Dermis blood vessel endothelial cell (primary cell): ENCODE data around the gene ABI3. TPM values are rescaled to one million over a fixed set of nuclear protein-coding genes. Genes with fewer than 3 reads are reported as not detected.
"Not testable (repeated sequence)": the region's sequence is repeated elsewhere in the genome, so short reads cannot be mapped to it uniquely, and the experiment has no call there.

ENCODE experiments used
- DNase-seq: peaks from one replicate; pipeline ENCODE4 v3.0.0; 2010
- total RNA-seq: library from RNA; depleted of rRNA; stranded (reverse); fragments of >200 nt; gene quantifications from 2 replicates; pipeline ENCODE4 v1.2.3, GENCODE V29; 2014

ABI3 gene
- total RNA-seq = 12.9 and 21.7 TPM in 2 replicates

GRCh38 chr17:49210158-49211029 is at the start of gene ABI3, which contains the start of gene GNGT2:
Gene ABI3, plus strand, starts transcription at chr17:49210707. Its CDS starts 18 bp downstream, at chr17:49210725.
Gene GNGT2, minus strand, starts transcription at chr17:49210574. Its CDS starts 3,152 bp downstream, at chr17:49207422.
- peak; percentile 89 for DNase-seq

- DNase-seq = no peak
Measured at GRCh38 chr17:49162866-49163265, 47.6 kb upstream of the ABI3 start.

- DNase-seq = no peak
Measured at GRCh38 chr17:49165143-49165542, 45.4 kb upstream of the ABI3 start.

- DNase-seq = no peak
Measured at GRCh38 chr17:49168706-49169105, 41.8 kb upstream of the ABI3 start.

- no peak for DNase-seq
Measured at GRCh38 chr17:49170216-49170615, 40.3 kb upstream of the ABI3 start.

- DNase-seq = not testable (repeated sequence)
Measured at GRCh38 chr17:49170711-49171110, 39.8 kb upstream of the ABI3 start.

GRCh38 chr17:49175978-49176377 is 34.5 kb upstream of the ABI3 start:
- DNase-seq = not testable (repeated sequence)

GRCh38 chr17:49180303-49180702 is 30.2 kb upstream of the ABI3 start:
- peak; percentile 78 for DNase-seq

- DNase-seq = no peak
Measured at GRCh38 chr17:49180998-49181635, 29.4 kb upstream of the ABI3 start.

GRCh38 chr17:49183341-49183740 is 27.2 kb upstream of the ABI3 start:
- no peak for DNase-seq

GRCh38 chr17:49183801-49184200 is 26.7 kb upstream of the ABI3 start:
- DNase-seq = no peak

- not testable (repeated sequence) for DNase-seq
Measured at GRCh38 chr17:49184522-49184921, 26.0 kb upstream of the ABI3 start.

GRCh38 chr17:49185381-49185780 is 25.1 kb upstream of the ABI3 start:
- not testable (repeated sequence) for DNase-seq

- no peak for DNase-seq
Measured at GRCh38 chr17:49187301-49187700, 23.2 kb upstream of the ABI3 start.

- no peak for DNase-seq
Measured at GRCh38 chr17:49190932-49191331, 19.6 kb upstream of the ABI3 start.

GRCh38 chr17:49191409-49191916 is 19.0 kb upstream of the ABI3 start:
- DNase-seq = no peak

GRCh38 chr17:49191917-49192741 is 18.4 kb upstream of the ABI3 start:
- DNase-seq = peak; percentile 89

GRCh38 chr17:49193513-49194296 is 16.8 kb upstream of the ABI3 start:
- peak; percentile 65 for DNase-seq

- DNase-seq = no peak
Measured at GRCh38 chr17:49194297-49194607, 16.3 kb upstream of the ABI3 start.

- no peak for DNase-seq
Measured at GRCh38 chr17:49195751-49196150, 14.8 kb upstream of the ABI3 start.

GRCh38 chr17:49196520-49196919 is 14.0 kb upstream of the ABI3 start:
- no peak for DNase-seq
